ENCODE data around the gene PYGM. TPM values are rescaled to one million over a fixed set of nuclear protein-coding genes. Genes with fewer than 3 reads are reported as not detected.

PYGM gene
- total and polyA plus RNA-seq, 2 of the 13 experiments (the other 11 are each of a cell fraction or from before 2014, with no cell fraction given), result 0.11 to 0.12 TPM

DNA sequence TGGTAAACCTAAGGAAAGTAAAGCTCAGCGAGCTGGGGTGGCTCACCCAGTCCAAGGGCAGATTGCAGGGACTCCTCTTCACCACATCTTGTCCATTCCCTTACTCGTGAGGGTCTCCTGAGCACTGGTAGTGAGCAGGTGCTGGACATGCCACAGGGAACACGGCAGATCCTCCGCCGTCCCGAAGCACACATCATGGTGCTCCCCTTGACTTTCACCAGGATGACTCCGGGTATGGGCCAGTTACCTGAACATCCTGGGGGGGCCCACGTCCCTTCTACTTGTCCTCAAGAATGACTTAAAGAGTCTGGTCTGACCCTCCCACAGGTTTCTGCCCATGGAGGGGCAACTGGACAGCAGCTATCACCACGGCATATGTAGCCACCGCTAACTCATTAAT, 26.5 kb upstream of the PYGM start:
- Histone ChIP-seq H3K27me3 (ENCODE audit: control insufficient read depth in 1 of 2, insufficient read depth in 2 of 2, low read length in 2 of 2) (no peaks in the 10 kb centered on the region), H4K20me1 (ENCODE audit: insufficient read depth, low read length) (no peaks in the 10 kb centered on the region), H2AFZ (ENCODE audit: low read length) (no peak overlapping the region), H3K4me1 (ENCODE audit: insufficient read depth, low read length) (no peaks in the 10 kb centered on the region), H3K4me3 (replicated peaks in 1 of 3; ENCODE audit: insufficient read depth in 1 of 3, low read depth in 2 of 3, low read length in 3 of 3) (no peak overlapping the region), H3K9me3 (ENCODE audit: low read length) (no peaks in the 10 kb centered on the region), H3K27ac (ENCODE audit: extremely low read length, insufficient read depth, low read length) (no peak overlapping the region), H3K9ac (ENCODE audit: insufficient read depth, low read depth, low read length) (no peak overlapping the region), H3K79me2 (ENCODE audit: insufficient read depth, low read length) (no peaks in the 10 kb centered on the region), H3K36me3 (replicated peaks in 1 of 2; ENCODE audit: control insufficient read depth in 1 of 2, insufficient read depth in 2 of 2, low read length in 2 of 2) (no peaks in the 10 kb centered on the region), H3K4me2 (ENCODE audit: low read depth, low read length) (no peak overlapping the region)
- in situ Hi-C loops (cut with HindIII; ENCODE audit: extremely low pct_ligation_motif_present, low pct_unique_long_range_greater_than_20kb), result loop anchor here (5.0 kb wide), 1 partner anchor 106 kb away; no protein-coding TSS in a partner anchor
- DNase-seq (ENCODE audit: low spot score) (no peak), ATAC-seq (no peak), FAIRE-seq (no peak)
- intact Hi-C loops (cut with micrococcal nuclease; ENCODE audit: unreplicated experiment), result loop anchor here (10.0 kb wide), 1 partner anchor 58 kb away; the partner anchor contains the start of gene CDC42BPG
- CTCF ChIA-PET (ENCODE audit: low intra/inter-chr PET ratio, low total read pairs), result no interaction called here
- no TSS peak for BruUV-seq (replicated peaks)
- POLR2A ChIA-PET, result no interaction called here
- 93% methylated on average over 10 of the region's 10 CpGs for WGBS (ENCODE audit: low lambda C conversion rate)
- TF ChIP-seq, protein P1, sequence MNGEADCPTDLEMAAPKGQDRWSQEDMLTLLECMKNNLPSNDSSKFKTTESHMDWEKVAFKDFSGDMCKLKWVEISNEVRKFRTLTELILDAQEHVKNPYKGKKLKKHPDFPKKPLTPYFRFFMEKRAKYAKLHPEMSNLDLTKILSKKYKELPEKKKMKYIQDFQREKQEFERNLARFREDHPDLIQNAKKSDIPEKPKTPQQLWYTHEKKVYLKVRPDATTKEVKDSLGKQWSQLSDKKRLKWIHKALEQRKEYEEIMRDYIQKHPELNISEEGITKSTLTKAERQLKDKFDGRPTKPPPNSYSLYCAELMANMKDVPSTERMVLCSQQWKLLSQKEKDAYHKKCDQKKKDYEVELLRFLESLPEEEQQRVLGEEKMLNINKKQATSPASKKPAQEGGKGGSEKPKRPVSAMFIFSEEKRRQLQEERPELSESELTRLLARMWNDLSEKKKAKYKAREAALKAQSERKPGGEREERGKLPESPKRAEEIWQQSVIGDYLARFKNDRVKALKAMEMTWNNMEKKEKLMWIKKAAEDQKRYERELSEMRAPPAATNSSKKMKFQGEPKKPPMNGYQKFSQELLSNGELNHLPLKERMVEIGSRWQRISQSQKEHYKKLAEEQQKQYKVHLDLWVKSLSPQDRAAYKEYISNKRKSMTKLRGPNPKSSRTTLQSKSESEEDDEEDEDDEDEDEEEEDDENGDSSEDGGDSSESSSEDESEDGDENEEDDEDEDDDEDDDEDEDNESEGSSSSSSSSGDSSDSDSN (CRISPR knock-in tag; IDR thresholded peaks at IDR 0.05), result no peak
- no peak for TF ChIP-seq SRY (CRISPR knock-in tag; IDR thresholded peaks at IDR 0.05)
- no peak for TF ChIP-seq ISL2 (CRISPR knock-in tag; IDR thresholded peaks at IDR 0.05)
- TF ChIP-seq, protein P2, sequence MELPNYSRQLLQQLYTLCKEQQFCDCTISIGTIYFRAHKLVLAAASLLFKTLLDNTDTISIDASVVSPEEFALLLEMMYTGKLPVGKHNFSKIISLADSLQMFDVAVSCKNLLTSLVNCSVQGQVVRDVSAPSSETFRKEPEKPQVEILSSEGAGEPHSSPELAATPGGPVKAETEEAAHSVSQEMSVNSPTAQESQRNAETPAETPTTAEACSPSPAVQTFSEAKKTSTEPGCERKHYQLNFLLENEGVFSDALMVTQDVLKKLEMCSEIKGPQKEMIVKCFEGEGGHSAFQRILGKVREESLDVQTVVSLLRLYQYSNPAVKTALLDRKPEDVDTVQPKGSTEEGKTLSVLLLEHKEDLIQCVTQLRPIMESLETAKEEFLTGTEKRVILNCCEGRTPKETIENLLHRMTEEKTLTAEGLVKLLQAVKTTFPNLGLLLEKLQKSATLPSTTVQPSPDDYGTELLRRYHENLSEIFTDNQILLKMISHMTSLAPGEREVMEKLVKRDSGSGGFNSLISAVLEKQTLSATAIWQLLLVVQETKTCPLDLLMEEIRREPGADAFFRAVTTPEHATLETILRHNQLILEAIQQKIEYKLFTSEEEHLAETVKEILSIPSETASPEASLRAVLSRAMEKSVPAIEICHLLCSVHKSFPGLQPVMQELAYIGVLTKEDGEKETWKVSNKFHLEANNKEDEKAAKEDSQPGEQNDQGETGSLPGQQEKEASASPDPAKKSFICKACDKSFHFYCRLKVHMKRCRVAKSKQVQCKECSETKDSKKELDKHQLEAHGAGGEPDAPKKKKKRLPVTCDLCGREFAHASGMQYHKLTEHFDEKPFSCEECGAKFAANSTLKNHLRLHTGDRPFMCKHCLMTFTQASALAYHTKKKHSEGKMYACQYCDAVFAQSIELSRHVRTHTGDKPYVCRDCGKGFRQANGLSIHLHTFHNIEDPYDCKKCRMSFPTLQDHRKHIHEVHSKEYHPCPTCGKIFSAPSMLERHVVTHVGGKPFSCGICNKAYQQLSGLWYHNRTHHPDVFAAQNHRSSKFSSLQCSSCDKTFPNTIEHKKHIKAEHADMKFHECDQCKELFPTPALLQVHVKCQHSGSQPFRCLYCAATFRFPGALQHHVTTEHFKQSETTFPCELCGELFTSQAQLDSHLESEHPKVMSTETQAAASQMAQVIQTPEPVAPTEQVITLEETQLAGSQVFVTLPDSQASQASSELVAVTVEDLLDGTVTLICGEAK (IDR thresholded peaks at IDR 0.05), result no peak
- TF ChIP-seq, protein P2 (CRISPR knock-in tag; IDR thresholded peaks at IDR 0.05), result no peak
- TF ChIP-seq, protein P3, sequence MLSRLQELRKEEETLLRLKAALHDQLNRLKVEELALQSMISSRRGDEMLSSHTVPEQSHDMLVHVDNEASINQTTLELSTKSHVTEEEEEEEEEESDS (CRISPR knock-in tag; IDR thresholded peaks at IDR 0.05; ENCODE audit: borderline replicate concordance), result no peak
- TF ChIP-seq SP5 (CRISPR knock-in tag; IDR thresholded peaks at IDR 0.05; ENCODE audit: borderline replicate concordance, low read depth), result no peak
- no peak for TF ChIP-seq ZNF317 (CRISPR knock-in tag; IDR thresholded peaks at IDR 0.05)
- TF ChIP-seq, protein P4, sequence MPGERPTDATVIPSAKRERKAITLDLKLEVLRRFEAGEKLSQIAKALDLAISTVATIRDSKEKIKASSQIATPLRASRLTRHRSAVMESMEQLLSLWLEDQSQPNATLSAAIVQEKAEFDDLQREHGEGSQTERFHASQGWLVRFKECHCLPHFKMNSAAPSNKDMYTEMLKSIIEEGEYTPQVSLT (CRISPR knock-in tag; IDR thresholded peaks at IDR 0.05; ENCODE audit: borderline replicate concordance, low read depth), result no peak
- no peak for TF ChIP-seq MIER2 (CRISPR knock-in tag; IDR thresholded peaks at IDR 0.05)

Measured in HepG2 (cell line).